Fibroblast of the conjunctiva (primary cell): ENCODE measurements around the gene GPR68.
"Not testable (repeated sequence)": the region's sequence is repeated elsewhere in the genome, so short reads cannot be mapped to it uniquely, and the experiment has no call there.

Source experiments
- DNase-seq: peaks from one replicate; pipeline ENCODE4 v3.0.0-alpha.2; 2010; ENCODE audit warnings: low read depth

Gene GPR68

DNA sequence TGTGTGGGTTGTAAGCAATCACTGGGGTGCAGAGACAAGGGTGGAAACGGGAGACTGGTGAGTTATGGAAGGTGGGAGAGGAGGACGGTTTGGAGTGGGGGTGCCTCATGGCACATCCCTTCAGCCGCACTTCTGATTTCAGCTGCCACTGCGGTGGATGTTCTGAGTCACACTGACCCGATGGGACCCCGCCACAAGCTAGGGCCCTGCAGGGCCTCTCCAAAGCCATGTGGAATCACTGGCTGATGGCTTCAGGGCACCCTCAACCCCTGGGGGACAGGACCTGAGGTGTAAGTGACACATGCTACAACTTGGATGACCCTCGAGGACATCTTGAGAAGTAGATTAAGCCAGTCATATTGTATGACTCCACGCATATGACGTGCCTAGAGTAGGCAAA is 53.7 kb downstream of the GPR68 start:
- no peak for DNase-seq

DNA sequence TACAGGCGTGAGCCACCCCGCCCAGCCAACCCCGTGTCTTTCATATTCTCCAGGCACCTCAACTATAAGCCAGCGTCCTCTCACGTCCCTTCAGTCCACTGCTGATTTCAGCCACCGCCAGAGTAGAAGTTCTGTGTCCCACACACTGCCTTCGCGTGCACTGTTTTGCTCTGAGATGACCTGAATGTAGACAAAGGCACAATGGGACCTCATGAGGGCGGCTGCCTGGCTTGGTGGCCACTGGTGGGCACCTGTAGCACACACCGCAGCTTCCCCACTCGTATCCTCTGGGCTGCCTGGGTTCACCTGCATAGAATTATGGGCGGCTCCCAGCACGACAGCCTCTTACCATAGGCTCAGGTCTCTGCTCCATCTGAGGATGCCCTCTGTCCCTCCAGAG is 57.2 kb downstream of the GPR68 start:
- DNase-seq, result no peak

DNA sequence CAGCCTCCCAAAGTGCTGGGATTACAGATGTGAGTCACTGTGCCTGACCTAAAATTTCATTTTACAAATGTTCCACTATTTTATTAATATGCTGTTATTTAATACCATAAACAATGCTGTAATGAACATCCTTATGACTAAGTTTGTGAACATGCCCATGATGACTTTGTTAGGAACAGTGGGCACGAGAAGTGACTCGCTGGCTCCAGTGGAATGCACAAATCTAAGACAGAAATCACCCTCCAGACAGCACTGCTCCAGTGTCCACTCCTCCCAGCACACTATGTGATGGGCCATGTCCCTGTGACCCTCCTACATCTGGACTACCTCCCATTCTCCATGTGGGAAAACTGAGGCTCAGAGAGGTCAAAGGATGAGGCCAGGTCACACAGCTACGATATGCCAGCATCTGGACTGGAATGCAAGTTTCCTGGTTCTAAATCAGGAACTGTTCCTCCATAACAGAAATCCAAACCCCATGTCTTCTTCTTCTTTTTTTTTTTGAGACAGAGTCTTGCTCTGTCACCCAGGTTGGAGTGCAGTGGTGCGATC is 57.9 kb downstream of the GPR68 start:
- no peak for DNase-seq

DNA sequence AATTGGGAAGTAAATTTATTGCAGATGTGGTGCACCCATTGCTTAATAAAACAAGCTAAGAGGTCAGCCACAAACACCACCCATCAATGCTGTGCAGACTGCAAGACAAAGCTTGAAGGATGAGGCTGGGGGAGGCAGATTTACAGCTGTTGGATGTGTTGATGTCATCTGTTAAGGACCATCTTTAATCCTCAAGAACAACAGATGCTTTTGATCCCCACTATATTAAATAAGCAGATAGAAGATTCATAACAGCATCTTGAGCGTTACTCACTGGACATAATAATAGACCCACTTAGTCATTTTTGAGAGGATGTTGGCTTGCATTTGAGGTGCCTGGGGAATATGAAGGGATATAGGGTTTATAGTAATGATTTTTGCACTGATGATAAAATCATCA is 58.8 kb downstream of the GPR68 start:
- peak; percentile 13 for DNase-seq

DNA sequence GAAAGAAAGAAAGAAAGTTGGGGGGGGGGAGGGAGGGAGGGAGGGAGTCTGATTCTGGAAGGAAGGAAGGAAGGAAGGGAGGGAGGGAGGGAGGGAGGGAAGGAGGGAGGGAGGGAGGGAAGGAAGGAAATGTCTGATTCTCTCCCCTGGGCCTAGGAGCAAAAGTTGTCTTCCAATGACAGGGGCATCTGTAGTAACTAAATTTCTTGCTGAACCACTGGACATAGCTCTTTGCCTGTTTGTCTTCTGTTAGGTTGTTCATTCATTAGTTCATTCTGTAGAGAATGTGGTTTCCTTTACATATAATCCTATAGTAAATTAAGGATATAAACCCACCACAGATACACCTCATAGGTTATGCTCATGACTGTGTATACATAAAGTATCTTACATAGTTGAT is 59.9 kb downstream of the GPR68 start:
- no peak for DNase-seq

DNA sequence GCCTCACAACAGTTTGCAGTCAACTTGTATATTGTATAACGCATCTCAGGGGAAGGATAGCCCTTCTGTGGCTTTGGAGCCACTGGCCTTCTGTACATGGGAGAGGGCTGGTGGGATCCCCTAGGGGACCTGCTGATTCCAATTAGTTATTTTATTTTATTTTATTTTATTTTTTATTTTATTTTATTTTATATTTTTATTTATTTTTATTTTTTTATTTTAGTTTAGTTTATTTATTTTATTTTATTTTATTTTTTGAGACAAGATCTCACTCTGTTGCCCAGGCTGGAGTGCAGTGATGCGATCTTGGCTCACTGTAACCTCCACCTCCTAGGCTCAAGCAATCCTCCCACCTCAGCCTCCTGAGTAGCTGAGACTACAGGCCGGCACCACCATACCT is 61.8 kb downstream of the GPR68 start:
- not testable (repeated sequence) for DNase-seq
